Measurements from ENCODE around the gene GPRIN2. TPM values are rescaled to one million over a fixed set of nuclear protein-coding genes. Genes with fewer than 3 reads are reported as not detected.

GPRIN2 gene
- total RNA-seq, 1 donor from 2014 or later: 56.2 TPM

GRCh38 chr10:46520381-46520780 is 36.1 kb downstream of the GPRIN2 start:
- intact Hi-C loops (cut with DNase I): no loop called here
- H3K9me3 ChIP-seq: no peaks in the 10 kb centered on the region
- H3K4me1 ChIP-seq: peaks cover 16% of the 10 kb centered on the region
- no peaks in the 10 kb centered on the region for H3K36me3 ChIP-seq
- no peak overlapping the region for H3K4me3 ChIP-seq
- TF ChIP-seq, protein P1, sequence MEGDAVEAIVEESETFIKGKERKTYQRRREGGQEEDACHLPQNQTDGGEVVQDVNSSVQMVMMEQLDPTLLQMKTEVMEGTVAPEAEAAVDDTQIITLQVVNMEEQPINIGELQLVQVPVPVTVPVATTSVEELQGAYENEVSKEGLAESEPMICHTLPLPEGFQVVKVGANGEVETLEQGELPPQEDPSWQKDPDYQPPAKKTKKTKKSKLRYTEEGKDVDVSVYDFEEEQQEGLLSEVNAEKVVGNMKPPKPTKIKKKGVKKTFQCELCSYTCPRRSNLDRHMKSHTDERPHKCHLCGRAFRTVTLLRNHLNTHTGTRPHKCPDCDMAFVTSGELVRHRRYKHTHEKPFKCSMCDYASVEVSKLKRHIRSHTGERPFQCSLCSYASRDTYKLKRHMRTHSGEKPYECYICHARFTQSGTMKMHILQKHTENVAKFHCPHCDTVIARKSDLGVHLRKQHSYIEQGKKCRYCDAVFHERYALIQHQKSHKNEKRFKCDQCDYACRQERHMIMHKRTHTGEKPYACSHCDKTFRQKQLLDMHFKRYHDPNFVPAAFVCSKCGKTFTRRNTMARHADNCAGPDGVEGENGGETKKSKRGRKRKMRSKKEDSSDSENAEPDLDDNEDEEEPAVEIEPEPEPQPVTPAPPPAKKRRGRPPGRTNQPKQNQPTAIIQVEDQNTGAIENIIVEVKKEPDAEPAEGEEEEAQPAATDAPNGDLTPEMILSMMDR (IDR thresholded peaks at IDR 0.05): no peak
- H3K27me3 ChIP-seq: no peaks in the 10 kb centered on the region
- peak; percentile 62 for DNase-seq
- H3K27ac ChIP-seq: no peak overlapping the region
- ATAC-seq: no peak

GRCh38 chr10:46518028-46518725 is 38.3 kb downstream of the GPRIN2 start:
- no peaks in the 10 kb centered on the region for H3K9me3 ChIP-seq
- TF ChIP-seq, protein P1 (IDR thresholded peaks at IDR 0.05): no peak
- H3K4me1 ChIP-seq: peaks cover 2% of the 10 kb centered on the region
- intact Hi-C loops (cut with DNase I): no loop called here
- ATAC-seq: no peak
- H3K4me3 ChIP-seq: no peak overlapping the region
- no peak for DNase-seq
- no peak overlapping the region for H3K27ac ChIP-seq
- H3K27me3 ChIP-seq: no peaks in the 10 kb centered on the region
- H3K36me3 ChIP-seq: no peaks in the 10 kb centered on the region

- intact Hi-C loops (cut with DNase I): no loop called here
- Histone ChIP-seq H3K4me1 (no peaks in the 10 kb centered on the region), H3K4me3 (no peak overlapping the region), H3K27ac (no peak overlapping the region), H3K9me3 (no peaks in the 10 kb centered on the region), H3K36me3 (no peaks in the 10 kb centered on the region), H3K27me3 (no peaks in the 10 kb centered on the region)
- TF ChIP-seq, protein P1 (IDR thresholded peaks at IDR 0.05): no peak
- no peak for ATAC-seq
- no peak for DNase-seq
Observed at GRCh38 chr10:46517541-46517940, 38.9 kb downstream of the GPRIN2 start.

- peak; percentile 62 for DNase-seq
- Histone ChIP-seq H3K4me1 (no peaks in the 10 kb centered on the region), H3K36me3 (no peaks in the 10 kb centered on the region), H3K9me3 (no peaks in the 10 kb centered on the region), H3K27me3 (no peaks in the 10 kb centered on the region), H3K4me3 (no peak overlapping the region), H3K27ac (no peak overlapping the region)
- TF ChIP-seq, protein P1 (IDR thresholded peaks at IDR 0.05): no peak
- intact Hi-C loops (cut with DNase I): no loop called here
- ATAC-seq: peak; percentile 4
Observed at GRCh38 chr10:46516660-46517416, 39.6 kb downstream of the GPRIN2 start.

- DNase-seq: no peak
- H3K4me1 ChIP-seq: no peaks in the 10 kb centered on the region
- H3K36me3 ChIP-seq: no peaks in the 10 kb centered on the region
- no peaks in the 10 kb centered on the region for H3K27me3 ChIP-seq
- H3K4me3 ChIP-seq: no peak overlapping the region
- no peak overlapping the region for H3K27ac ChIP-seq
- ATAC-seq: peak; percentile 6
- TF ChIP-seq, protein P1 (IDR thresholded peaks at IDR 0.05): no peak
- no peaks in the 10 kb centered on the region for H3K9me3 ChIP-seq
- intact Hi-C loops (cut with DNase I): no loop called here
Observed at GRCh38 chr10:46515793-46516192, 40.7 kb downstream of the GPRIN2 start.
